NT2/D1 (cell line): ENCODE measurements around the gene SLC6A19.
A peak's percentile ranks its signal among the peaks of the same experiment; 100 is the strongest.

Experiments used
- DNase-seq: peaks from one replicate; pipeline ENCODE4 v3.0.0-alpha.2; 2011; ENCODE audit warnings: low read depth, low spot score
- H3K27me3 ChIP-seq: 2 replicates; pipeline ENCODE4 v1.6.0; 2011; ENCODE audit warnings: mild to moderate bottlenecking; ENCODE audit not compliant: insufficient read length, insufficient read depth
- H3K36me3 ChIP-seq: 2 replicates; pipeline ENCODE4 v1.6.1; 2011; ENCODE audit warnings: mild to moderate bottlenecking, low read length, mixed read lengths; ENCODE audit not compliant: insufficient read depth, insufficient read length
- H3K4me1 ChIP-seq: 2 replicates; pipeline ENCODE4 v1.5.1; 2011; ENCODE audit not compliant: insufficient read depth, insufficient read length
- H3K4me3 ChIP-seq: 2 replicates; pipeline ENCODE4 v1.5.1; 2011; ENCODE audit warnings: low read depth; ENCODE audit not compliant: insufficient read length
- H3K9ac ChIP-seq: 2 replicates; pipeline ENCODE4 v1.6.0; 2011; ENCODE audit warnings: low read depth; ENCODE audit not compliant: insufficient read length
- H3K9me3 ChIP-seq: 2 replicates; pipeline ENCODE4 v1.5.1; 2011; ENCODE audit warnings: mild to moderate bottlenecking, low read length; ENCODE audit not compliant: insufficient read depth
- SUZ12 ChIP-seq: IDR thresholded peaks from 2 replicates; pipeline ENCODE4 v1.6.1; 2011; ENCODE audit not compliant: insufficient read length, insufficient read depth; ENCODE audit errors: extremely low read depth
- YY1 ChIP-seq: IDR thresholded peaks from 2 replicates; pipeline ENCODE4 v1.6.1; 2011; ENCODE audit not compliant: insufficient read length, insufficient read depth
- ZNF274 ChIP-seq: IDR thresholded peaks from 2 replicates; pipeline ENCODE4 v1.6.1; 2011; ENCODE audit warnings: mild to moderate bottlenecking, low read depth, low read length

Gene SLC6A19

GRCh38 chr5:1199340-1199648 is 2.1 kb upstream of the SLC6A19 start:
- H3K9me3 ChIP-seq, result no peaks in the 10 kb centered on the region

DNA sequence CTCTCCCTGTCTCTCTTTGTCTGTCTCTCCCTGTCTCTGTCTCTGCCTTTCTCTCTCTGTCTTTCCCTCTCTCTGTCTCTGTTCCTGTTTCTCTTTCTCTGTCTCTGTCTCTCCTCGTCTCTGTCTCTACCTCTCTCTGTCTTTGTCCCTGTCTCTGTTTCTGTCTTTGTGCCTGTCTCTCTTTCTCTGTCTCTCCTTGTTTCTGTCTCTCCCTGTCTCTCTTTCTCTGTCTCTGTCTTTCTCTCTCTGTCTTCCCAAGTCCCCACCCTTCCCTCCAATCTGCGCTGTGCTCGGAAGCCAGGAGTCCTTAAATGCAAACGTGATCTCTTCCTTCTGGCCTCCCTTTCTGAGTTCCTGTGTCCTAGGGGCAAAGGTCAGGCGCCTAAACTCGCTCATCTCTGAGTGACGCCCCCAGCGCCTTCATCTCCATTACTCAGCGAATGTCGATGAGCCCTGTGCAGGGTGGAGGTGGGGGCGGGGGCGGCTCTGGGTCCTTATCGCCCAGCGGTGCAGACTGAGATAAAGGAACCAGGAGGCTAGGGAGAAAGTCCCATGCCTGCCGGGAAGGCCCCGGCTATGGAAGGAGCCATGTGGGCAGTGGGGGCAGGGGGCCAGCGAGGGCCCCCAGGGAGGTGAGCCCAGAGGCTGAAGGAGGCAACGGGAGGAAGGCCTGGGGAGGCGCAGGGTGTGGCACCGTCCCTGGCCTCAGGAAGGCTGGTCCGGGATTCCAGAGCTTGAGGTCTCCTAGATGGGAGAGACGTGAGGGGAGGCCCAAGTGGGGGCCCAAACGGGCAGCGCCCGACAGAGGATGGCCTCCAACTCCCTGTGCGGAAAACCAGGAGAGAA is 1.5 kb upstream of the SLC6A19 start:
- Histone ChIP-seq H3K27me3 (peaks cover 4% of the 10 kb centered on the region), H3K4me1 (peaks cover 10% of the 10 kb centered on the region), H3K9ac (no peak overlapping the region), H3K9me3 (no peaks in the 10 kb centered on the region), H3K36me3 (no peaks in the 10 kb centered on the region), H3K4me3 (no peak overlapping the region)
- DNase-seq, result no peak
- no peak for TF ChIP-seq YY1
- no peak for TF ChIP-seq SUZ12
- no peak for TF ChIP-seq ZNF274

More at GRCh38 chr5:1199340-1199648, 2.1 kb upstream of the SLC6A19 start:
- no peak overlapping the region for H3K4me3 ChIP-seq
- no peaks in the 10 kb centered on the region for H3K36me3 ChIP-seq
- TF ChIP-seq YY1, result no peak
- TF ChIP-seq SUZ12, result no peak
- TF ChIP-seq ZNF274, result no peak
- peaks cover 10% of the 10 kb centered on the region for H3K4me1 ChIP-seq
- DNase-seq, result no peak
- H3K27me3 ChIP-seq, result peaks cover 4% of the 10 kb centered on the region
- H3K9ac ChIP-seq, result no peak overlapping the region

GRCh38 chr5:1200495-1201326 is 684 bp upstream of the SLC6A19 start:
- H3K27me3 ChIP-seq, result peaks cover 4% of the 10 kb centered on the region
- no peak for DNase-seq

GRCh38 chr5:1202026-1202797 is 817 bp downstream of the SLC6A19 start:
- Histone ChIP-seq H3K27me3 (peaks cover 4% of the 10 kb centered on the region), H3K4me1 (peaks cover 10% of the 10 kb centered on the region), H3K36me3 (no peaks in the 10 kb centered on the region), H3K4me3 (no peak overlapping the region), H3K9me3 (no peaks in the 10 kb centered on the region), H3K9ac (no peak overlapping the region)
- DNase-seq, result no peak
- TF ChIP-seq ZNF274 (no peak), YY1 (no peak), SUZ12 (no peak)

More at GRCh38 chr5:1200495-1201326, 684 bp upstream of the SLC6A19 start:
- Histone ChIP-seq H3K36me3 (no peaks in the 10 kb centered on the region), H3K9me3 (no peaks in the 10 kb centered on the region), H3K4me1 (peaks cover 10% of the 10 kb centered on the region), H3K9ac (no peak overlapping the region), H3K4me3 (no peak overlapping the region)
- no peak for TF ChIP-seq YY1
- TF ChIP-seq SUZ12, result no peak
- no peak for TF ChIP-seq ZNF274

DNA sequence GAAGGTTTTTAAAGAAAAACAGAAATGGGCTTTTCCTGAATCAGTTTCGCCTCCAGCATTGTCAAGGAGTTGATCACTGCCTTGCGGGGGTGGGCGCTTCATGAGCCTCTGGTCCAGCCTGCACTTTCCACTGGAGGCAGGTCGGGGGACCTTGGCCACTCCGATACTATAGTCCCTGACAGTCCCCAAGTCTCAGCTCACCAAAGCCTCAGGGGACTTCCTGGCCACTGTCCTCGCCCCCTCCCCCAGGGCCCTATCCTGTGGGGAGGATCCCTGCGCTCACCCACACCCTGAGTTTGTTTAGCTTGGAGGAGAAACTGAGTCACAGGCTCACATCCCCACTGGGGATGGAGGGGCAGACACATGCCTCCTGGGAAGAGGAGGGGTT is 1.4 kb downstream of the SLC6A19 start:
- H3K4me1 ChIP-seq, result peaks cover 10% of the 10 kb centered on the region
- H3K9me3 ChIP-seq, result no peaks in the 10 kb centered on the region
- H3K4me3 ChIP-seq, result no peak overlapping the region
- peaks cover 4% of the 10 kb centered on the region for H3K27me3 ChIP-seq
- no peak overlapping the region for H3K9ac ChIP-seq
- TF ChIP-seq SUZ12, result no peak
- TF ChIP-seq YY1, result no peak
- TF ChIP-seq ZNF274, result no peak
- no peaks in the 10 kb centered on the region for H3K36me3 ChIP-seq
- no peak for DNase-seq

GRCh38 chr5:1203311-1203967 is 2.0 kb downstream of the SLC6A19 start:
- Histone ChIP-seq H3K4me3 (no peak overlapping the region), H3K27me3 (no peaks in the 10 kb centered on the region), H3K9ac (peak overlapping the region; percentile 42), H3K36me3 (no peaks in the 10 kb centered on the region), H3K9me3 (no peaks in the 10 kb centered on the region), H3K4me1 (peaks cover 10% of the 10 kb centered on the region)
- no peak for DNase-seq
- TF ChIP-seq SUZ12 (no peak), ZNF274 (no peak), YY1 (no peak)
